HEK293 (cell line): ENCODE data around the gene EYS.

Source experiments
- CTCF ChIA-PET: fragments of 350-600 bp; formaldehyde crosslinking; extraction: SDS; loops from one replicate; lab custom pipeline; 2021; ENCODE audit warnings: antibody characterized with exemption; lab: Yijun Ruan, JAX
- POLR2A ChIA-PET: fragments of 300-600 bp; formaldehyde crosslinking; extraction: SDS; loops from one replicate; lab custom pipeline; 2020; ENCODE audit warnings: antibody characterized with exemption, inconsistent platforms; lab: Yijun Ruan, JAX
- H3K27ac ChIP-seq: fragments of 200-500 bp; sonication (Bioruptor generic); 2 replicates; pipeline ENCODE4 v1.5.1; 2014; ENCODE audit warnings: low read depth, low read length, control low read depth, inconsistent platforms; ENCODE audit errors: extremely low read depth
- H3K36me3 ChIP-seq, 2 experiments: fragments of 200-500 bp in 1 of 2; sonication (Bioruptor generic) in 1 of 2; 1 replicate in 1 of 2; 2 replicates in 1 of 2; pipeline ENCODE4 v1.5.1; 2014 to 2017; ENCODE audit warnings: inconsistent platforms in 2 of 2, low read length in 2 of 2; ENCODE audit not compliant: control insufficient read depth in 2 of 2, insufficient read depth in 1 of 2
- H3K4me1 ChIP-seq: fragments of 200-500 bp; sonication (Bioruptor generic); 2 replicates; pipeline ENCODE4 v1.5.1; 2014; ENCODE audit warnings: mild to moderate bottlenecking, low read length, inconsistent platforms; ENCODE audit not compliant: control insufficient read depth, insufficient read depth
- H3K4me3 ChIP-seq: 2 replicates; pipeline ENCODE4 v1.5.1; 2011; ENCODE audit warnings: low read depth, mild to moderate bottlenecking, control low read depth, low read length, moderate library complexity
- H3K9me3 ChIP-seq: fragments of 200-500 bp; sonication (Bioruptor generic); 2 replicates; pipeline ENCODE4 v1.5.1; 2014; ENCODE audit warnings: low read depth, low read length, inconsistent platforms; ENCODE audit not compliant: control insufficient read depth, insufficient read depth
- EGR2 ChIP-seq: fragments of 450-650 bp; formaldehyde crosslinking; IDR thresholded peaks from 2 replicates; pipeline ENCODE4 v1.5.1; 2016; ENCODE audit warnings: low read depth, missing biosample characterization, missing genetic modification characterization
- HOXA7 ChIP-seq: sonication (generic); formaldehyde crosslinking; IDR thresholded peaks from 2 replicates; pipeline ENCODE4 v1.8.1; 2022; ENCODE audit warnings: missing genetic modification reagents, borderline replicate concordance
- HOXC10 ChIP-seq: sonication (generic); formaldehyde crosslinking; IDR thresholded peaks from 2 replicates; pipeline ENCODE4 v1.8.1; 2023; ENCODE audit warnings: mild to moderate bottlenecking, missing genetic modification reagents
- KLF7 ChIP-seq: fragments of 450-650 bp; formaldehyde crosslinking; IDR thresholded peaks from 2 replicates; pipeline ENCODE4 v1.5.1; 2016; ENCODE audit warnings: missing biosample characterization, missing genetic modification characterization, borderline replicate concordance
- KLF9 ChIP-seq: fragments of 450-650 bp; formaldehyde crosslinking; IDR thresholded peaks from 2 replicates; pipeline ENCODE4 v1.5.1; 2016; ENCODE audit warnings: missing biosample characterization, missing genetic modification characterization, low read depth
- SP3 ChIP-seq: fragments of 450-650 bp; formaldehyde crosslinking; IDR thresholded peaks from 2 replicates; pipeline ENCODE4 v1.5.1; 2016; ENCODE audit warnings: missing biosample characterization, missing genetic modification characterization
- ZNF184 ChIP-seq: fragments of 450-650 bp; IDR thresholded peaks from 2 replicates; pipeline ENCODE4 v1.5.1; 2018; ENCODE audit warnings: missing biosample characterization, mild to moderate bottlenecking, missing genetic modification characterization
- ZNF214 ChIP-seq: fragments of 450-650 bp; formaldehyde crosslinking; IDR thresholded peaks from 2 replicates; pipeline ENCODE4 v1.5.1; 2017; ENCODE audit warnings: missing biosample characterization, mild to moderate bottlenecking, missing genetic modification characterization, borderline replicate concordance
- ZNF266 ChIP-seq: fragments of 450-650 bp; formaldehyde crosslinking; IDR thresholded peaks from 2 replicates; pipeline ENCODE4 v1.5.1; 2016; ENCODE audit warnings: missing biosample characterization, missing genetic modification characterization, low read depth
- ZNF274 ChIP-seq, 2 experiments: fragments of 200-500 bp in 1 of 2; fragments of 450-650 bp in 1 of 2; sonication (Bioruptor generic) in 1 of 2; formaldehyde crosslinking in 1 of 2; IDR thresholded peaks; 2 replicates each; pipeline versions ENCODE4 v1.5.1 to v1.6.1; 2014 to 2016; ENCODE audit warnings: borderline replicate concordance in 1 of 2, inconsistent platforms in 1 of 2, low read length in 1 of 2, missing biosample characterization in 1 of 2, missing genetic modification characterization in 1 of 2
- ZNF488 ChIP-seq: fragments of 450-650 bp; formaldehyde crosslinking; IDR thresholded peaks from 2 replicates; pipeline ENCODE4 v1.5.1; 2016; ENCODE audit warnings: missing biosample characterization, missing genetic modification characterization
- ZNF510 ChIP-seq: fragments of 450-650 bp; formaldehyde crosslinking; IDR thresholded peaks from 2 replicates; pipeline ENCODE4 v1.5.1; 2018; ENCODE audit warnings: mild to moderate bottlenecking, missing genetic modification characterization, missing biosample characterization; ENCODE audit not compliant: insufficient replicate concordance
- ZNF596 ChIP-seq: fragments of 450-650 bp; IDR thresholded peaks from 2 replicates; pipeline ENCODE4 v1.5.0; 2018; ENCODE audit warnings: missing biosample characterization, mild to moderate bottlenecking, missing genetic modification characterization, moderate library complexity
- ZNF621 ChIP-seq: fragments of 450-650 bp; formaldehyde crosslinking; IDR thresholded peaks from 2 replicates; pipeline ENCODE4 v1.5.1; 2017; ENCODE audit warnings: missing biosample characterization, missing genetic modification characterization
- ZNF626 ChIP-seq: fragments of 450-650 bp; sonication (Bioruptor Pico); formaldehyde crosslinking; IDR thresholded peaks from 2 replicates; pipeline ENCODE4 v1.5.1; 2018; ENCODE audit warnings: missing biosample characterization, missing genetic modification characterization, inconsistent platforms
- ZNF664 ChIP-seq: fragments of 450-650 bp; formaldehyde crosslinking; IDR thresholded peaks from 2 replicates; pipeline ENCODE4 v1.5.1; 2016; ENCODE audit warnings: missing biosample characterization, missing genetic modification characterization
- ZNF701 ChIP-seq: fragments of 450-650 bp; formaldehyde crosslinking; IDR thresholded peaks from 2 replicates; pipeline ENCODE4 v1.5.1; 2016; ENCODE audit warnings: missing biosample characterization, missing genetic modification characterization
- TF ChIP-seq, protein P1 (sequence below): IDR thresholded peaks from 2 replicates; pipeline ENCODE4 v1.6.1; 2011; ENCODE audit warnings: mild to moderate bottlenecking, low read depth, low read length, borderline replicate concordance
- TF ChIP-seq, protein P2 (sequence below): fragments of 450-650 bp; formaldehyde crosslinking; IDR thresholded peaks from 2 replicates; pipeline ENCODE4 v1.5.1; 2017; ENCODE audit warnings: missing biosample characterization, missing genetic modification characterization
- TF ChIP-seq, protein P3 (sequence below): fragments of 450-650 bp; formaldehyde crosslinking; IDR thresholded peaks from 2 replicates; pipeline ENCODE4 v1.5.1; 2016; ENCODE audit warnings: missing biosample characterization, missing genetic modification characterization

EYS gene

GRCh38 chr6:63797721-63798120 lies 1909.3 kb downstream of the EYS start:
- POLR2A ChIA-PET: no interaction called here
- H3K27ac ChIP-seq: no peak overlapping the region
- H3K4me1 ChIP-seq: no peaks in the 10 kb centered on the region
- no peak overlapping the region for H3K4me3 ChIP-seq
- TF ChIP-seq ZNF701 (tag by site-specific recombination): no peak
- CTCF ChIA-PET: interaction anchor here (1.3 to 2.5 kb wide), 2 partner anchors 26 to 445 kb away, joined by 3 to 17 read pairs; no protein-coding TSS in a partner anchor
- H3K9me3 ChIP-seq: no peaks in the 10 kb centered on the region
- no peaks in the 10 kb centered on the region for H3K36me3 ChIP-seq

DNA sequence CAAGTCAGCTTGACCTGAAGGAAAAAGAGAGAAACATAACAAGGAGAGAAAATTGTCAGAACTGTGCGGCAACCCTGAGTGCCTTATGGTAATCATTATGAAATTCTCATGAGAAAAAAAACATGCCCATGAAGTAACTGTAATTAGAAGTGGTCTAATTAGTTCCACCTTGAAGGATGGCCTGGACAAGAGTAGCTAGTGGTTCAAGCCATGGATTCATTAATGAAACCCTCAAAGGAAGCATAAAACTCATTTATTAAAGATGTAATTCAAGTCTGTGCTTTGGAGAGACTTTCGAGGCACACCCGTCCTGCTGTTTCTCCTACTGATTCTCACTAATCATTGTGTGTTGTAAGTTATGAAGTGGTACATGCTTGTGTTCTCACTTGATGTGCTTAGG lies 1911.2 kb downstream of the EYS start:
- Histone ChIP-seq H3K4me1 (no peaks in the 10 kb centered on the region), H3K9me3 (no peaks in the 10 kb centered on the region), H3K4me3 (no peak overlapping the region), H3K27ac (no peak overlapping the region), H3K36me3 (no peaks in the 10 kb centered on the region)
- POLR2A ChIA-PET: no interaction called here
- TF ChIP-seq, protein P1, sequence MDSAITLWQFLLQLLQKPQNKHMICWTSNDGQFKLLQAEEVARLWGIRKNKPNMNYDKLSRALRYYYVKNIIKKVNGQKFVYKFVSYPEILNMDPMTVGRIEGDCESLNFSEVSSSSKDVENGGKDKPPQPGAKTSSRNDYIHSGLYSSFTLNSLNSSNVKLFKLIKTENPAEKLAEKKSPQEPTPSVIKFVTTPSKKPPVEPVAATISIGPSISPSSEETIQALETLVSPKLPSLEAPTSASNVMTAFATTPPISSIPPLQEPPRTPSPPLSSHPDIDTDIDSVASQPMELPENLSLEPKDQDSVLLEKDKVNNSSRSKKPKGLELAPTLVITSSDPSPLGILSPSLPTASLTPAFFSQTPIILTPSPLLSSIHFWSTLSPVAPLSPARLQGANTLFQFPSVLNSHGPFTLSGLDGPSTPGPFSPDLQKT: no peak
- TF ChIP-seq ZNF664 (tag by site-specific recombination): no peak
- TF ChIP-seq ZNF510 (tag by site-specific recombination): no peak
- CTCF ChIA-PET: interaction anchor here (0.6 to 1.3 kb wide), 2 partner anchors 31 to 121 kb away, joined by 5 to 7 read pairs; no protein-coding TSS in a partner anchor

DNA sequence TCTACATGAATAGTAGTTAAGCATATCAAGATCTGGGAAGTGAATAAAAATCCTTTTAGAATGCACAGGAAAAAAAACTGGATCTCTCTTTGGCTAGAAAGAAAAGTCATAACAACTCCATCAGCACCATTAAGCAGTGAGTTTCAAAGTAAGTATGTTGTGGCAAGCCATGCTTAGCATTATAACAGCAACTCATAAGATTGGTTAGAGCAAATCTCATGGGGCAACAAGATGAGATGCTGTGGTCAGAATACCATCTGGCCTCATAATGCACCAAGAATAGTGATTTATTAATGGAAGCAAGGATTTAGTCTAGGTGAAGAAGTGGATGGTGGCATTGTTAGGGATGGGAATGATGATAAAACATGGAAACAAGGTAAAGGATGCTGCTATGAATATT lies 1912.0 kb downstream of the EYS start:
- Histone ChIP-seq H3K9me3 (no peaks in the 10 kb centered on the region), H3K36me3 (no peaks in the 10 kb centered on the region), H3K4me1 (no peaks in the 10 kb centered on the region), H3K4me3 (no peak overlapping the region), H3K27ac (no peak overlapping the region)
- ChIA-PET CTCF (interaction anchor here (0.6 to 1.3 kb wide), 2 partner anchors 31 to 323 kb away, joined by 3 to 7 read pairs; no protein-coding TSS in a partner anchor), POLR2A (no interaction called here)
- TF ChIP-seq SP3 (no peak), ZNF184 (tag by site-specific recombination) (no peak), ZNF488 (tag by site-specific recombination) (no peak), KLF7 (tag by site-specific recombination) (no peak), HOXC10 (CRISPR knock-in tag) (no peak), KLF9 (no peak)

- ChIA-PET POLR2A (no interaction called here), CTCF (interaction anchor here (1.2 kb wide), 1 partner anchor 9 kb away, joined by 4 read pairs; no protein-coding TSS in a partner anchor)
- Histone ChIP-seq H3K27ac (no peak overlapping the region), H3K4me1 (no peaks in the 10 kb centered on the region), H3K4me3 (no peak overlapping the region), H3K9me3 (no peaks in the 10 kb centered on the region), H3K36me3 (no peaks in the 10 kb centered on the region)
- TF ChIP-seq ZNF596 (tag by site-specific recombination) (no peak), ZNF626 (tag by site-specific recombination) (no peak), ZNF274 (IDR thresholded peaks at IDR 0.05; ENCODE audit: low read length) (no peak), ZNF274 (tag by site-specific recombination; IDR thresholded peaks at IDR 0.05; ENCODE audit: borderline replicate concordance) (no peak), ZNF266 (tag by site-specific recombination) (no peak), EGR2 (tag by site-specific recombination) (no peak), ZNF214 (no peak), ZNF621 (tag by site-specific recombination) (no peak), HOXA7 (CRISPR knock-in tag) (no peak), ZNF184 (tag by site-specific recombination) (no peak)
- TF ChIP-seq, protein P2, sequence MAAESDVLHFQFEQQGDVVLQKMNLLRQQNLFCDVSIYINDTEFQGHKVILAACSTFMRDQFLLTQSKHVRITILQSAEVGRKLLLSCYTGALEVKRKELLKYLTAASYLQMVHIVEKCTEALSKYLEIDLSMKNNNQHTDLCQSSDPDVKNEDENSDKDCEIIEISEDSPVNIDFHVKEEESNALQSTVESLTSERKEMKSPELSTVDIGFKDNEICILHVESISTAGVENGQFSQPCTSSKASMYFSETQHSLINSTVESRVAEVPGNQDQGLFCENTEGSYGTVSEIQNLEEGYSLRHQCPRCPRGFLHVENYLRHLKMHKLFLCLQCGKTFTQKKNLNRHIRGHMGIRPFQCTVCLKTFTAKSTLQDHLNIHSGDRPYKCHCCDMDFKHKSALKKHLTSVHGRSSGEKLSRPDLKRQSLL (tag by site-specific recombination): no peak
- TF ChIP-seq, protein P3, sequence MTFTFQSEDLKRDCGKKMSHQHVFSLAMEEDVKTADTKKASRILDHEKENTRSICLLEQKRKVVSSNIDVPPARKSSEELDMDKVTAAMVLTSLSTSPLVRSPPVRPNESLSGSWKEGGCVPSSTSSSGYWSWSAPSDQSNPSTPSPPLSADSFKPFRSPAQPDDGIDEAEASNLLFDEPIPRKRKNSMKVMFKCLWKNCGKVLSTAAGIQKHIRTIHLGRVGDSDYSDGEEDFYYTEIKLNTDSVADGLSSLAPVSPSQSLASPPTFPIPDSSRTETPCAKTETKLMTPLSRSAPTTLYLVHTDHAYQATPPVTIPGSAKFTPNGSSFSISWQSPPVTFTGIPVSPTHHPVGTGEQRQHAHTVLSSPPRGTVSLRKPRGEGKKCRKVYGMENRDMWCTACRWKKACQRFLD (tag by site-specific recombination): no peak
Observed at GRCh38 chr6:63793465-63794137, 1913.4 kb downstream of the EYS start.
